NCI-H187 treated with DMSO at 0.1 percent for 48 hours (cell line): ENCODE data around the gene CRAT.

Experiments
- DNase-seq: peaks from one replicate; lab custom pipeline; 2025; lab: John Stamatoyannopoulos, UW

The CRAT gene

DNA sequence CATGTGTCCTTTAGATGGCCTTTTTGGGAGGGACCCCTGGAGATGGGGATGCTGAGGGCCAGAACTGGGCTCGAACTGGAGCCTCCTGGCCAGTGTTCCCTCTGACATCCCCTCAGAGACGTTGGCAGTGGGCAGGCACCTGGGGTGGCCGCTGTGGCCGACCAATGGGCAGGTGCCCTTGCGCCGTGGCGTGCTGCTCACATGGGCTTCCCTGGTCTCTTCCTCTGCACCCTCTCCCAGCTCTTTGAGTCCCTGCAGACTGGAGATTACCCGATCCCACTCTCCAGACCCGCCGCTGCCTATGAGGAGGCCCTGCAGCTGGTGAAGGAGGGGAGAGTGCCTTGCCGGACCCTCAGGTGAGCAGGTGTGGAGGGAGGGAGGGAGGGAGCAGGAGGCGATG lies 49.6 kb downstream of the CRAT start:
- no peak for DNase-seq

DNA sequence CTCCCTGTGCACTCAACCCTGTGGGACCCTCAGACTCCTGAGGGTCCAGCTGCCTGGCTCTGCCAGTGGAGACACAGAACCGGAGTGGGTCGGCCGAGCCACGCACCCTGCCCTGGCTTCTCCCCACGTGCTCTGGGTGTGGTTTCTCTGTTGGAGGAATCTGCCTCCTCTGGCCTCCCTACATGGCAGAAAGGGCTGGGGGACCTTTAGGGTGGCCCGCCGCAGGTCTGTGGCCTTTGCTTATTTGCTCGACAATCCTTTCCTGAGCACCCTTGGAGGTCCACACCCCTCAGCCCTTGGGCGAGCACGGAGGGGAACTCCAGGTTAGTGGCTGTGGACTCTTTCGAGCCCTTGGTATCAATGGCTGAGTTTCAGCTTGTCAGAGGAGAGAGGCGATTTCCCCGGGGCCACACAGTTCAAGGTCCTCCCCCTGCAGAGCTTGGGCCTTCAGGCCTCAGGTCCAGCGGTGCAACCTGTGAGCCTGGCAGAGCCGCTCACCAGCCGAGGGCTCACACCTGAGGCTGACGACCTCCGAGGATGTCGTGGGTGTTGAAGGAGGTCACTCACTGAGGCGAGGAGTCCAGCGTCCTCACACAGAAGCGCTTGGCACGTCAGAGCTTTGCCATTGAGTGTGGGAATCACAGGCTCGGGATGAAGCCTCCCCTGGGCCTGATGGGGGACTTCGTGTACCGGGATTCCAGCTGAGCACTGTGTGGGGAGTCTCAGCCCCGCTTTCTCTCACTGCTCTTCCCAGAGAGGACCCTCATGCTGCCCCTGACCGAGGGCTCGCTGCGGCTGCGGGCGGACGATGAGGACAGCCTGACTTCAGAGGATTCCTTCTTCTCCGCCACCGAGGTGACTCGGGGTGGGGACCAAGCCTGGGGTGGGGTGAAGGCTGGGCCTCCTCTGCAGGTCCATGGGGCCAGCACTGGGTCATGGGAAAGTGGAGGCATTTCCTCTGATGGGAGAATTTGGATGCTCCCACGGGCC lies 50.5 kb downstream of the CRAT start:
- DNase-seq: no peak

DNA sequence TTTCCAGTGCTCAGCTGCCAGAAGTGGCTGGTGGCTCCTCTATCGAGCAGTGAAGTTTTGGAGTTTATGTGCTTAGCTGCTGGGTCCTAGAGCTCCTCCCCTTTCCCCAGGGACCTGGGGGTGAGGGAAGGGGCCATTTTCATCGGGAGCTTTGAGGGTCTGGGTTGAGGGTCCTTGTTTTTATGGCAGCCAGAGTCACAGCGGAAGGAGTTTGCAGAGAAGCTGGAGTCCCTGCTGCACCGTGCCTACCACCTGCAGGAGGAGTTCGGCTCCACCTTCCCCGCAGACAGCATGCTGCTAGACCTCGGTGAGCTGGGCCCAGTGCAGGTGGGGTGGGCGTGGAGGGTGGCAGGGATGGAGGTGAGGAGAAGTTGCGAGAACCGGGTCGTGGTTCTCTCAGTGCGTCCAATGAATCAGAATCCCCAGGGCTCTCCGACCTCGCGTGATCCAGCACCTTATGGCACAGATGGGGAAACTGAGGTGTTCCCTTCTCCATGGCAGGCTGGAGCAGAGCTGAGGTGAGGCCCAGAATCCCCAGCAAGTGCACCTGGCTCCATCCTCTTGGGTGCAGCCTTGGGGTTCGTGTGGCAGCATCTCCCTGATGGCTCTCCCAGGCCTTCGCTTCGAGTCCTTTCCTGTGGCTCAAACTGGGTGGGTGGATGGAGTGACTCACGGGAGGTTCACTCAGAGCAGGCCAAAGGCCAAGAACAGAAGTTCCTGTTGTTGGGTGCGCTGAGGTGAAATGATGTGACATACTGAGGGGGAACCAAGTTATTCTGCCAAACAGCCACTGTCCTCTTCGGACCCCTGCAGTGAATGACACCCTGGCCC lies 51.4 kb downstream of the CRAT start:
- DNase-seq: no peak

DNA sequence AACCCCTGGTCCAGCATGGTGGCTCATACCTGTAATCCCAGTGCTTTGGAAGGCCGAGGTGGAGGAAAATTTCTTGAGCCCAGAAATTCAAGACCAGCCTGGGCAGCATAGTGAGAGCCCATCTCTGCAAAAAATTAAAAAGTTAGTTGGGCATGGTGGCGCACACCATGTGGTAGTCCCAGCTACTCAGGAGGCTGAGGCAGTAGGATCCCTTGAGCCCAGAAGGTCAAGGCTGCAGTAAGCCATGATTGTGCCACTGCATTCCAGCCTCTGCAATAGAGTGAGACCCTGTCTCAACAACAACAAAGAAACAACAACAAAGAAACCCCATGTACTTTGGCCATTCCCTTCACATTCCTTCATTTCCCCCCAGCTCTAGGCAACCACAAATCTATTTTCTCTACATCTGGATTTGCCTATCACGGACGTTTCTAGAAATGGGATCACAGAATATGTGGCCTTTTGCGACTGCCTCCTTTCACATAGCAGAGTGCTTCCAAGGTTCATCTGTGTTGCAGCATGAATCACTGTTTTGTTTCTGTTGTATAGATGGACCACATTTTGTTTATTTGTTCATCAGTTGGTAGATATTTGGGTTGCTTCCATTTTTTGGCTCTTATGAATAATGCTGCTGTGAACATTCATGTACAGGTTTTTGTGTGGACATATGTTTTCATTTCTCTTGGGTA lies 56.3 kb downstream of the CRAT start:
- DNase-seq: no peak

DNA sequence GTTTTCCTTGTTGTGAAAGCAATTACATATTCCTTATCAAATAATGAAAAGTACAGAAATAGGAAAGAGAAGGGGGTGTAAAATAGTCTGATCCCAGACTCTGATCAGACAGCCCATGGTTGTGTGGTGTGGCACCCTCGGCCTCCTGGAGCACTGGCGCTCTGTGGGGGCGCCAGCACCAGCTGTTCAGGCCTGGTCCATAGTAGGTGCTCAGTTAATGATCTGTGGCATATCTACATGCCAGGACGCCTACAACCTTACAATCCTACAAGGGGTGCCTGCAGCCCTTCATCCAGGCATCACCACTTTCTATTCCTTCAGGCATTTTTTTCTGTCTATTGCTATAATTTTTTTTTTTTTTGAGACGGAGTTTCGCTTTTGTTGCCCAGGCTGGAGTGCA lies 57.6 kb downstream of the CRAT start:
- no peak for DNase-seq

DNA sequence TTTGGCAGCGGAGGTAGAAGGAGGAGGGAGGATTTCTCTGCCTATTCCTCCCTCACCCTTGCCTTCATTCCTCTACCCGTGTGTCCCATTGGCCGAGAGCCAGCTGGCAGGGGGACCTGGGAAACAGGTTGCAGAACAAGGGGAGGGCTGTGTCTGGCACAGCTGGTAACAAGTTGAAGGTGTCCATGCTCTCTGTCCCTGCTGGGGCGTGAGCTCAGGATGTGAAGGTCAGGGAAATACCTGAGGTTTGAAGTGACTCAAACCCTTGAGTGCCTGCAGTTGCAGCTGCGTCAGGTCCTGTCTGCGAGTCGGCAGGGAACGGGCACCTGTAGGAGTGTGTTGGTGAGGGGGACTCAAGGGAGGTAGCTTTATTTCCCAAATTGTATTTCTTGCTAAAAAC lies 58.0 kb downstream of the CRAT start:
- DNase-seq: no peak
